Nucleus accumbens (tissue), 56 donors: Measurements from ENCODE around the gene ZNF608.

Experiments used
- DNase-seq, 56 donors: peaks; one replicate each; lab custom pipeline; 2025; lab: John Stamatoyannopoulos, UW

The ZNF608 gene

GRCh38 chr5:124738681-124739633 is 7.5 kb downstream of the ZNF608 start:
- peak in 4 of 56 donors; percentile 15 to 32 (median 28) for DNase-seq

- no peak for DNase-seq
Observed at GRCh38 chr5:124737651-124738050, 8.8 kb downstream of the ZNF608 start.

GRCh38 chr5:124736805-124737188 is 9.6 kb downstream of the ZNF608 start:
- no peak for DNase-seq

- DNase-seq, result no peak
Observed at GRCh38 chr5:124736082-124736804, 10.2 kb downstream of the ZNF608 start.

GRCh38 chr5:124735169-124735858 is 11.1 kb downstream of the ZNF608 start:
- peak in 3 of 56 donors; percentile 10 to 42 (median 40) for DNase-seq

- DNase-seq, result no peak
Observed at GRCh38 chr5:124734574-124735168, 11.8 kb downstream of the ZNF608 start.

GRCh38 chr5:124733329-124733650 is 13.1 kb downstream of the ZNF608 start:
- DNase-seq, result no peak

GRCh38 chr5:124732428-124733328 is 13.8 kb downstream of the ZNF608 start:
- DNase-seq, result peak in 2 of 56 donors; percentile 16 to 19

GRCh38 chr5:124730381-124730780 is 16.1 kb downstream of the ZNF608 start:
- no peak for DNase-seq

- no peak for DNase-seq
Observed at GRCh38 chr5:124729720-124730359, 16.6 kb downstream of the ZNF608 start.

GRCh38 chr5:124728968-124729332 is 17.5 kb downstream of the ZNF608 start:
- no peak for DNase-seq

- no peak for DNase-seq
Observed at GRCh38 chr5:124728331-124728967, 18.0 kb downstream of the ZNF608 start.

- DNase-seq, result no peak
Observed at GRCh38 chr5:124726631-124727362, 19.6 kb downstream of the ZNF608 start.

- no peak for DNase-seq
Observed at GRCh38 chr5:124725622-124726258, 20.7 kb downstream of the ZNF608 start.

GRCh38 chr5:124725040-124725434 is 21.4 kb downstream of the ZNF608 start:
- no peak for DNase-seq

GRCh38 chr5:124724357-124725039 is 21.9 kb downstream of the ZNF608 start:
- no peak for DNase-seq

- no peak for DNase-seq
Observed at GRCh38 chr5:124721229-124721735, 25.2 kb downstream of the ZNF608 start.
